Activated T-cell treated with anti-CD3 and anti-CD28 coated beads for 48 hours (primary cell): ENCODE results near the gene TYW1.
"Not testable (repeated sequence)": the region's sequence is repeated elsewhere in the genome, so short reads cannot be mapped to it uniquely, and the experiment has no call there.

ENCODE experiments used
- DNase-seq: peaks from one replicate; pipeline ENCODE4 v3.0.0-alpha.2; 2020; ENCODE audit warnings: low read depth

Gene TYW1

GRCh38 chr7:67046819-67047218 lies 50.2 kb downstream of the TYW1 start:
- DNase-seq: not testable (repeated sequence)

- DNase-seq: not testable (repeated sequence)
Measured at GRCh38 chr7:67049908-67050307, 53.3 kb downstream of the TYW1 start.

GRCh38 chr7:67052161-67052560 lies 55.5 kb downstream of the TYW1 start:
- not testable (repeated sequence) for DNase-seq

- no peak for DNase-seq
Measured at GRCh38 chr7:67056683-67057082, 60.0 kb downstream of the TYW1 start.

- not testable (repeated sequence) for DNase-seq
Measured at GRCh38 chr7:67061321-67061720, 64.7 kb downstream of the TYW1 start.

- DNase-seq: not testable (repeated sequence)
Measured at GRCh38 chr7:67062802-67063201, 66.2 kb downstream of the TYW1 start.

GRCh38 chr7:67066950-67067622 lies 70.5 kb downstream of the TYW1 start:
- not testable (repeated sequence) for DNase-seq

- DNase-seq: not testable (repeated sequence)
Measured at GRCh38 chr7:67076120-67076519, 79.5 kb downstream of the TYW1 start.

- not testable (repeated sequence) for DNase-seq
Measured at GRCh38 chr7:67082880-67083279, 86.2 kb downstream of the TYW1 start.

GRCh38 chr7:67089261-67089660 lies 92.6 kb downstream of the TYW1 start:
- DNase-seq: not testable (repeated sequence)

GRCh38 chr7:67091053-67091452 lies 94.4 kb downstream of the TYW1 start:
- not testable (repeated sequence) for DNase-seq

GRCh38 chr7:67098031-67098430 lies 101.4 kb downstream of the TYW1 start:
- not testable (repeated sequence) for DNase-seq

GRCh38 chr7:67099406-67099805 lies 102.8 kb downstream of the TYW1 start:
- DNase-seq: not testable (repeated sequence)

- DNase-seq: not testable (repeated sequence)
Measured at GRCh38 chr7:67100038-67100437, 103.4 kb downstream of the TYW1 start.

- DNase-seq: no peak
Measured at GRCh38 chr7:67100956-67101361, 104.3 kb downstream of the TYW1 start.

GRCh38 chr7:67104937-67105336 lies 108.3 kb downstream of the TYW1 start:
- DNase-seq: not testable (repeated sequence)

- DNase-seq: no peak
Measured at GRCh38 chr7:67105377-67105776, 108.7 kb downstream of the TYW1 start.

GRCh38 chr7:67106255-67106654 lies 109.6 kb downstream of the TYW1 start:
- DNase-seq: not testable (repeated sequence)

GRCh38 chr7:67111342-67111741 lies 114.7 kb downstream of the TYW1 start:
- not testable (repeated sequence) for DNase-seq

GRCh38 chr7:67114483-67115246 lies 118.0 kb downstream of the TYW1 start:
- DNase-seq: not testable (repeated sequence)

GRCh38 chr7:67120491-67120890 lies 123.9 kb downstream of the TYW1 start:
- DNase-seq: not testable (repeated sequence)

GRCh38 chr7:67128257-67128656 lies 131.6 kb downstream of the TYW1 start:
- not testable (repeated sequence) for DNase-seq

GRCh38 chr7:67130766-67131165 lies 134.1 kb downstream of the TYW1 start:
- DNase-seq: not testable (repeated sequence)
